HK-2 (cell line): Measurements from ENCODE around the gene CCT2.
A peak's percentile ranks its signal among the peaks of the same experiment; 100 is the strongest.

Source experiments
- DNase-seq: peaks from one replicate; pipeline ENCODE4 v3.0.0-alpha.2; 2018; ENCODE audit not compliant: unreplicated experiment

CCT2 gene

GRCh38 chr12:69641546-69641945 lies 56.3 kb downstream of the CCT2 start:
- no peak for DNase-seq

GRCh38 chr12:69642531-69642930 lies 57.3 kb downstream of the CCT2 start:
- no peak for DNase-seq

DNA sequence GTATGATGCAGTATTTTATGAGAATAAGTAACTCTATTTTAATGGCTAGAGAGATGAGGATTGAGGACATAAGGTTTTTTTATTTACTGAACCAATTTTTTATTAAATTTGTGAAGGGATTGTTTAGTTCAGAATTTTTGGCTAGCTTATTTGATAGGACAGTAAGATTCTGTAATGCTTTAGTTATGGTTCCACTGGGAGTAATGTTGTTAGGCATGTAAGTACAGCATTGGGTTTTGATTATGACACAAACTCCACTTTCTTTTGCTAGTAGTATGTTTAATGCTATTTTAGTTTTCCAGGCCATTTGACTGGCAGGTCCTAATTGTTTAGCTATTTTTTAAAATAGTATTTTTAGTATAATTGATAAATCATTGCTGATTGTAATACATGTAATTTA lies 59.3 kb downstream of the CCT2 start:
- DNase-seq = no peak

DNA sequence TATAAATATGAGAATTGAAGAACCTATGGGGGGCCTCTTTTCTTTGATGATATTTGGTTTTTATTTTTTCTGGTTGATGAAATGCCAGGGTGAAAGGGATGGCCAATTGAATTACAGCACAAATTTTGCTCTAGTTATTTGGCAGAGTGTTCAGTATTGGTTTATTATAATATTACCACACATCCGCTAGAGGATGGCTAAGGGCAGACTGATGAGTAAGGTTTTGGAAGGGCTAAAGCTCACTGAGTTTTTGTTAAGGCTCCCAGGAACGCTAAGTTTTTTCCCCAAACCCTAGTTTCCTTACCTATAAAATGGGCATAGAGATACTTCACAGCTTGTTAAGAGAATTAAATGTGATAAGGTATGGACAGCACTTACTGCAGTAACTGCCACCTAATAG lies 59.8 kb downstream of the CCT2 start:
- no peak for DNase-seq

- DNase-seq = no peak
Measured at GRCh38 chr12:69647178-69647577, 61.9 kb downstream of the CCT2 start.

DNA sequence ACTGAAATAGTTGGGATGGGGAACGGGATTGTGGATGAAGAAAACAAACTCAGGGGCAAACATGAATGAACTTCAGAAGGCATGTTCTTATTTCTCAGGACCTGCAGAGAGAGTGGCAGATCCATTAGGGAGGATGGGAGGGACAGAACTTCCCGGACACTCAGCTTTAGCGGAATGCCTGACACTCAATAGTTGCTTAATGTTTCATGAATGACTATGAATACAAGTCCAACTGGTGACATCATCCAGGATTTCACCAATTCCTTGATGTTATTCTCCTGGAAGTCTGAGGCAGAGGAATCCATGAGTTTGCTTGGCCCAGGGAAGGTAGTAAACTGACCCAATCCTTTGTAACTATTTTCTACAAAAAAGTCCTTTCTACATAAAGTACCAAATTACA lies 63.2 kb downstream of the CCT2 start:
- DNase-seq = peak; percentile 30

- DNase-seq = no peak
Measured at GRCh38 chr12:69649529-69649928, 64.3 kb downstream of the CCT2 start.
